H9 (cell line): ENCODE measurements around the gene C10orf88. TPM values are rescaled to one million over a fixed set of nuclear protein-coding genes. Genes with fewer than 3 reads are reported as not detected.
A peak's percentile ranks its signal among the peaks of the same experiment; 100 is the strongest.

ENCODE experiments used
- DNase-seq: peaks from one replicate; pipeline ENCODE4 v3.0.0-alpha.2; 2017
- H2AFZ ChIP-seq: one replicate; pipeline ENCODE4 v1.6.1; 2013; ENCODE audit warnings: mild to moderate bottlenecking, low read length, control low read depth, moderate library complexity
- H2AK5ac ChIP-seq: 2 replicates; pipeline ENCODE4 v1.6.1; 2013; ENCODE audit warnings: low read length, control low read depth, mixed read lengths; ENCODE audit not compliant: insufficient read length
- H2BK120ac ChIP-seq: one replicate; pipeline ENCODE4 v1.6.1; 2013; ENCODE audit warnings: low read depth, mild to moderate bottlenecking, low read length, control low read depth, inconsistent platforms; ENCODE audit not compliant: poor library complexity, severe bottlenecking
- H2BK12ac ChIP-seq: 2 replicates; pipeline ENCODE4 v1.6.1; 2013; ENCODE audit warnings: low read length, control low read depth, mixed read lengths, low read depth; ENCODE audit not compliant: insufficient read length
- H2BK15ac ChIP-seq: 2 replicates; pipeline ENCODE4 v1.6.1; 2013; ENCODE audit warnings: low read depth, low read length, control low read depth
- H2BK20ac ChIP-seq: one replicate; pipeline ENCODE4 v1.6.1; 2013; ENCODE audit warnings: low read depth, mild to moderate bottlenecking, low read length, control low read depth, inconsistent platforms; ENCODE audit not compliant: poor library complexity, severe bottlenecking
- H2BK5ac ChIP-seq: 2 replicates; pipeline ENCODE4 v1.6.1; 2013; ENCODE audit warnings: low read length, control low read depth, mixed read lengths; ENCODE audit not compliant: insufficient read length
- H3K14ac ChIP-seq: 2 replicates; pipeline ENCODE4 v1.6.1; 2013; ENCODE audit warnings: low read length, control low read depth; ENCODE audit not compliant: insufficient read depth
- H3K18ac ChIP-seq: 2 replicates; pipeline ENCODE4 v1.6.1; 2013; ENCODE audit warnings: low read depth, mild to moderate bottlenecking, mixed read lengths, low read length, control low read depth; ENCODE audit not compliant: insufficient read length
- H3K23ac ChIP-seq: 2 replicates; pipeline ENCODE4 v1.6.1; 2013; ENCODE audit warnings: low read length, control low read depth, mixed read lengths, low read depth; ENCODE audit not compliant: insufficient read length
- H3K23me2 ChIP-seq: 2 replicates; pipeline ENCODE4 v1.6.1; 2013; ENCODE audit warnings: low read depth, mild to moderate bottlenecking, mixed read lengths, low read length, control low read depth; ENCODE audit not compliant: insufficient read length, poor library complexity, severe bottlenecking
- H3K27ac ChIP-seq: 2 replicates; pipeline ENCODE4 v1.5.1; 2013; ENCODE audit warnings: low read length, control low read depth, mixed read lengths, low read depth; ENCODE audit not compliant: insufficient read length
- H3K27me3 ChIP-seq: 2 replicates; pipeline ENCODE4 v1.6.1; 2013; ENCODE audit warnings: low read length, control low read depth, inconsistent platforms; ENCODE audit not compliant: insufficient read depth
- H3K4ac ChIP-seq: 2 replicates; pipeline ENCODE4 v1.6.1; 2013; ENCODE audit warnings: low read depth, mild to moderate bottlenecking, control low read depth, inconsistent platforms, low read length, moderate library complexity
- H3K4me1 ChIP-seq: 2 replicates; pipeline ENCODE4 v1.6.1; 2013; ENCODE audit warnings: low read length, control low read depth, inconsistent platforms; ENCODE audit not compliant: insufficient read depth
- H3K4me2 ChIP-seq: 2 replicates; pipeline ENCODE4 v1.6.1; 2013; ENCODE audit warnings: low read length, control low read depth, mixed read lengths; ENCODE audit not compliant: insufficient read length, insufficient read depth
- H3K56ac ChIP-seq: 2 replicates; pipeline ENCODE4 v1.6.1; 2013; ENCODE audit warnings: low read depth, mild to moderate bottlenecking, mixed read lengths, low read length, control low read depth; ENCODE audit not compliant: insufficient read length
- H3K79me1 ChIP-seq: 2 replicates; pipeline ENCODE4 v1.6.1; 2013; ENCODE audit warnings: low read depth, mild to moderate bottlenecking, moderate library complexity, low read length, control low read depth, inconsistent platforms; ENCODE audit not compliant: insufficient read depth, poor library complexity, severe bottlenecking
- H3K79me2 ChIP-seq: 2 replicates; pipeline ENCODE4 v1.6.1; 2013; ENCODE audit warnings: low read length, control low read depth, inconsistent platforms; ENCODE audit not compliant: insufficient read depth
- H3K9ac ChIP-seq: 2 replicates; pipeline ENCODE4 v1.6.1; 2013; ENCODE audit warnings: low read length, control low read depth, mixed read lengths; ENCODE audit not compliant: insufficient read length; ENCODE audit errors: extremely low read depth
- H3K9me3 ChIP-seq: one replicate; pipeline ENCODE4 v1.6.1; 2013; ENCODE audit warnings: low read depth, low read length, inconsistent platforms; ENCODE audit not compliant: control insufficient read depth
- H3T11ph ChIP-seq: one replicate; pipeline ENCODE4 v1.6.1; 2013; ENCODE audit warnings: mild to moderate bottlenecking, low read length, control low read depth, inconsistent platforms
- H4K20me1 ChIP-seq: one replicate; pipeline ENCODE4 v1.6.1; 2013; ENCODE audit not compliant: control insufficient read depth, insufficient read length, insufficient read depth
- H4K5ac ChIP-seq: 2 replicates; pipeline ENCODE4 v1.6.1; 2013; ENCODE audit warnings: low read depth, mild to moderate bottlenecking, mixed read lengths, low read length, control low read depth; ENCODE audit not compliant: insufficient read length
- H4K8ac ChIP-seq: replicated peaks from 2 replicates; pipeline ENCODE4 v1.6.1; 2013; ENCODE audit warnings: low read length, control low read depth, mixed read lengths, low read depth; ENCODE audit not compliant: insufficient read length
- H4K91ac ChIP-seq: 2 replicates; pipeline ENCODE4 v1.6.1; 2013; ENCODE audit warnings: low read depth, mild to moderate bottlenecking, moderate library complexity, mixed read lengths, low read length, control low read depth; ENCODE audit not compliant: insufficient read length
- H3K27ac Mint-ChIP-seq, 3 experiments: 2 replicates in 2 of 3; 3 replicates in 1 of 3; pipeline ENCODE4 v1.8.0; 2020 to 2021; ENCODE audit warnings: mixed read lengths in 3 of 3, mild to moderate bottlenecking in 1 of 3, moderate library complexity in 1 of 3
- H3K27me3 Mint-ChIP-seq: 2 replicates; pipeline ENCODE4 v1.8.0; 2021; ENCODE audit warnings: low read depth, mild to moderate bottlenecking, moderate library complexity, mixed read lengths
- H3K36me3 Mint-ChIP-seq, 3 experiments: 2 replicates in 2 of 3; 3 replicates in 1 of 3; pipeline ENCODE4 v1.8.0; 2020 to 2021; ENCODE audit warnings: low read depth in 3 of 3, mixed read lengths in 3 of 3; ENCODE audit not compliant: insufficient read depth in 1 of 3
- H3K4me1 Mint-ChIP-seq, 2 experiments: 2 replicates each; pipeline ENCODE4 v1.8.0; 2020; ENCODE audit warnings: mixed read lengths in 2 of 2
- H3K4me3 Mint-ChIP-seq, 2 experiments: 2 replicates in 1 of 2; 3 replicates in 1 of 2; pipeline ENCODE4 v1.8.0; 2020 to 2021; ENCODE audit warnings: mild to moderate bottlenecking in 2 of 2, mixed read lengths in 2 of 2, moderate library complexity in 1 of 2
- H3K9me3 Mint-ChIP-seq, 2 experiments: 2 replicates in 1 of 2; 3 replicates in 1 of 2; pipeline ENCODE4 v1.8.0; 2020; ENCODE audit warnings: mild to moderate bottlenecking in 2 of 2, mixed read lengths in 2 of 2, moderate library complexity in 1 of 2
- CTCF ChIP-seq: fragments of 200-600 bp; sonication (generic); conservative IDR thresholded peaks from 3 replicates; pipeline ENCODE4 v1.8.0; 2021; ENCODE audit warnings: antibody characterized with exemption, mild to moderate bottlenecking
- WGBS: extraction: QIAGEN DNeasy Blood & Tissue Kit; methylation state at CpG from one replicate; pipeline ENCODE4 v1.1.7; 2013; ENCODE audit warnings: missing lambda C conversion rate, low lambda C conversion rate, mixed read lengths; ENCODE audit not compliant: insufficient read length; ENCODE audit errors: extremely low coverage; 5-methylcytosine and 5-hydroxymethylcytosine counted together
- total RNA-seq: library from RNA; stranded (reverse); gene quantifications from 2 replicates; pipeline ENCODE4 v1.2.1, GENCODE V29; 2021

C10orf88 gene
- total RNA-seq, 1 experiment from 2014 or later: 11.7 TPM

GRCh38 chr10:122981066-122981464 is 27.0 kb upstream of the C10orf88 start:
- no peak overlapping the region for H3K9ac ChIP-seq
- no peak overlapping the region for H2BK120ac ChIP-seq
- H3K36me3 Mint-ChIP-seq: peaks cover 0 to 9% (median 7%) of the 10 kb centered on the region in 3 experiments; a peak in 3 of 7 replicates
- no CpG with 5 or more reads among the region's 4 CpGs for WGBS
- peak overlapping the region; percentile 86 to 88 for H3K4me3 Mint-ChIP-seq
- H3K27me3 ChIP-seq: no peaks in the 10 kb centered on the region
- H3K9me3 ChIP-seq: no peaks in the 10 kb centered on the region
- no peak overlapping the region for H2AK5ac ChIP-seq
- no peak overlapping the region for H2BK12ac ChIP-seq
- DNase-seq: no peak
- no peaks in the 10 kb centered on the region for H3K79me2 ChIP-seq
- no peak overlapping the region for H3K27ac Mint-ChIP-seq
- no peaks in the 10 kb centered on the region for H4K20me1 ChIP-seq
- no peak overlapping the region for H2BK15ac ChIP-seq
- no peak overlapping the region for H4K91ac ChIP-seq
- H3K4me1 Mint-ChIP-seq: peaks cover 11 to 17% of the 10 kb centered on the region in 2 experiments
- H2BK5ac ChIP-seq: no peak overlapping the region
- H4K8ac ChIP-seq: no peak overlapping the region
- H4K5ac ChIP-seq: no peak overlapping the region
- no peak overlapping the region for H2AFZ ChIP-seq
- H3K56ac ChIP-seq: no peak overlapping the region
- peak overlapping the region; percentile 83 for H3K4me2 ChIP-seq
- H3K9me3 Mint-ChIP-seq: no peaks in the 10 kb centered on the region
- no peak overlapping the region for H3K4ac ChIP-seq
- no peak overlapping the region for H3K27ac ChIP-seq
- no peak overlapping the region for H2BK20ac ChIP-seq
- peaks cover 4% of the 10 kb centered on the region for H3K23me2 ChIP-seq
- H3K14ac ChIP-seq: no peak overlapping the region
- no peak overlapping the region for H3T11ph ChIP-seq
- no peak overlapping the region for H3K18ac ChIP-seq
- no peak overlapping the region for H3K23ac ChIP-seq
- no peaks in the 10 kb centered on the region for H3K79me1 ChIP-seq
- no peaks in the 10 kb centered on the region; the same call in 1 of the 2 replicates for H3K27me3 Mint-ChIP-seq
- peak; percentile 65 for TF ChIP-seq CTCF
- H3K4me1 ChIP-seq: no peaks in the 10 kb centered on the region
